ENCODE results near the gene PLOD3. TPM values are rescaled to one million over a fixed set of nuclear protein-coding genes. Genes with fewer than 3 reads are reported as not detected.

The PLOD3 gene
- total and polyA plus RNA-seq, 2 experiments from 2014 or later: 149 to 189 TPM

DNA sequence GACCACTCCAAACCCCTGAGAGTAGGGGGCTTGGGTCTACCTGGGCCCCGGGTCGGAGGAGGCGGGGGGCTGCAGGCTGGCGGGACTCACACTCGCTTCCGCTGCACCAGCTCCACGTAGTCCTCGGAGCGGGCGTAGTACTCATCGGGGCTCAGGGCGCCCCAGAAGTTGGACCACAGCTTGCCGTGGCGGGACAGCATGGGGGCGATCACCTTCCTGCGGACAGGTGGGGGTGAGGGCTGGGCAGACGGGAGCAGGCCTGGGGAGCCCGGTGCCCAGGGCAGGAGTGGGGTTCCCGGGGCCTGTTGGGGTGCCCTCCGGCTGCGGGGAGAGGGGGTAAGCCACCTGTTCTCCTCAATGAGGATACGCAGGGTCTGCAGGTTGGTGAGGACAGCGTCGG lies 5.9 kb downstream of the PLOD3 start:
- peaks cover 13% of the 10 kb centered on the region for H3K4me1 ChIP-seq (ENCODE audit: insufficient read depth)
- no peak overlapping the region for H3K4me2 ChIP-seq (ENCODE audit: unreplicated experiment)
- no peaks in the 10 kb centered on the region for H3K9me2 ChIP-seq (ENCODE audit: insufficient read depth)
- in situ Hi-C loops (cut with MboI): no loop called here
- TF ChIP-seq EZH2 (IDR thresholded peaks at IDR 0.05; ENCODE audit: insufficient read depth, poor library complexity, severe bottlenecking) (no peak), EZH2phosphoT487 (IDR thresholded peaks at IDR 0.05; ENCODE audit: insufficient read depth, low read depth) (no peak)
- H2AFZ ChIP-seq: no peak overlapping the region
- no peak overlapping the region for H3K27ac ChIP-seq
- no peaks in the 10 kb centered on the region for H3F3A ChIP-seq (ENCODE audit: insufficient read depth)
- H3K79me2 ChIP-seq (ENCODE audit: insufficient read depth): peaks cover 29% of the 10 kb centered on the region
- DNase-seq: no peak
- no peaks in the 10 kb centered on the region for H3K9me3 ChIP-seq (ENCODE audit: low read depth)
- H3K36me3 ChIP-seq (ENCODE audit: low read depth): peaks cover 18% of the 10 kb centered on the region; the same call in 1 of the 2 replicates
- no peaks in the 10 kb centered on the region for H4K20me1 ChIP-seq (ENCODE audit: insufficient read depth)
- no peak overlapping the region for H3K9ac ChIP-seq
- WGBS, 2 experiments (ENCODE audit: low coverage in 1 of 2, low lambda C conversion rate in 2 of 2, missing lambda C conversion rate in 2 of 2): 92 to 94% methylated on average over 13 to 24 of the region's 24 CpGs
- no peak overlapping the region for H3K4me3 ChIP-seq
- H3K27me3 ChIP-seq (replicated peaks; ENCODE audit: insufficient read depth): no peaks in the 10 kb centered on the region

- peaks cover 16% of the 10 kb centered on the region for H3K79me2 ChIP-seq (ENCODE audit: insufficient read depth)
- no peak overlapping the region for H3K4me3 ChIP-seq
- DNase-seq: no peak
- no peak overlapping the region for H3K27ac ChIP-seq
- H3K4me2 ChIP-seq (ENCODE audit: unreplicated experiment): no peak overlapping the region
- H3F3A ChIP-seq (ENCODE audit: insufficient read depth): peaks cover 4% of the 10 kb centered on the region; the same call in 1 of the 2 replicates
- 93 to 99% methylated on average over 13 to 19 of the region's 19 CpGs for WGBS, 2 experiments (ENCODE audit: low coverage in 1 of 2, low lambda C conversion rate in 2 of 2, missing lambda C conversion rate in 2 of 2)
- no peaks in the 10 kb centered on the region for H3K27me3 ChIP-seq (replicated peaks; ENCODE audit: insufficient read depth)
- no peaks in the 10 kb centered on the region for H3K9me3 ChIP-seq (ENCODE audit: low read depth)
- no peak overlapping the region for H3K9ac ChIP-seq
- in situ Hi-C loops (cut with MboI): no loop called here
- H3K36me3 ChIP-seq (ENCODE audit: low read depth): peaks cover 11% of the 10 kb centered on the region; the same call in 1 of the 2 replicates
- peaks cover 4% of the 10 kb centered on the region; the same call in 1 of the 2 replicates for H3K4me1 ChIP-seq (ENCODE audit: insufficient read depth)
- no peak overlapping the region for H2AFZ ChIP-seq
- H4K20me1 ChIP-seq (ENCODE audit: insufficient read depth): no peaks in the 10 kb centered on the region
- TF ChIP-seq EZH2 (IDR thresholded peaks at IDR 0.05; ENCODE audit: insufficient read depth, poor library complexity, severe bottlenecking): no peak
- TF ChIP-seq EZH2phosphoT487 (IDR thresholded peaks at IDR 0.05; ENCODE audit: insufficient read depth, low read depth): no peak
- H3K9me2 ChIP-seq (ENCODE audit: insufficient read depth): no peaks in the 10 kb centered on the region
These were observed 7.2 kb downstream of the PLOD3 start for GRCh38 chr7:101210143-101210542.

DNA sequence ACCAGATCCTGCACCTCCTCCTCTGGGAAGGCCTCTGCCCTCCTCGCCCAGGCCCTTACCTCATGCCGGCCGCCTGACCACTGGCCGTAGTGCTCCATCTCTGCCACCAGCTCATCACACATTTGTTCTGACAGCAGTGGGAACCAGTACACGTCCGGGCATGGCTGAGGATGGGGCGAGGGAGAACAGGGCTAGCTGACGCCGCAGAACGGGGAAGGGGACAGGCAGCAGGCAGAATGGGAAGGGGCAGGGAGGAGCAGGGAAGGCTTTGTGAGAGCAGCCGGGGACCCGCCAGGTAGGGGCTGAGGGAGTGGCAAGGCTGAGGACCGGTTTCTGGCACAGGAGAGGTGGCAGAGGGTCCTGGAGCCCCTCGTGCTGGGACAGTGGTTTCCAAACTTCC lies 8.6 kb downstream of the PLOD3 start:
- H3K4me2 ChIP-seq (ENCODE audit: unreplicated experiment): no peak overlapping the region
- peaks cover 6% of the 10 kb centered on the region; the same call in 1 of the 2 replicates for H3F3A ChIP-seq (ENCODE audit: insufficient read depth)
- no peak for DNase-seq
- no peaks in the 10 kb centered on the region for H3K4me1 ChIP-seq (ENCODE audit: insufficient read depth)
- H3K36me3 ChIP-seq (ENCODE audit: low read depth): peaks cover 4% of the 10 kb centered on the region; the same call in 1 of the 2 replicates
- H3K9me3 ChIP-seq (ENCODE audit: low read depth): no peaks in the 10 kb centered on the region
- 93 to 94% methylated on average over 14 of the region's 14 CpGs for WGBS, 2 experiments (ENCODE audit: low coverage in 1 of 2, low lambda C conversion rate in 2 of 2, missing lambda C conversion rate in 2 of 2)
- no peak overlapping the region for H3K9ac ChIP-seq
- no peaks in the 10 kb centered on the region for H3K9me2 ChIP-seq (ENCODE audit: insufficient read depth)
- no peaks in the 10 kb centered on the region for H3K27me3 ChIP-seq (replicated peaks; ENCODE audit: insufficient read depth)
- H3K79me2 ChIP-seq (ENCODE audit: insufficient read depth): peaks cover 2% of the 10 kb centered on the region
- TF ChIP-seq EZH2 (IDR thresholded peaks at IDR 0.05; ENCODE audit: insufficient read depth, poor library complexity, severe bottlenecking): no peak
- TF ChIP-seq EZH2phosphoT487 (IDR thresholded peaks at IDR 0.05; ENCODE audit: insufficient read depth, low read depth): no peak
- no peak overlapping the region for H2AFZ ChIP-seq
- no peak overlapping the region for H3K4me3 ChIP-seq
- no peak overlapping the region for H3K27ac ChIP-seq
- no peaks in the 10 kb centered on the region for H4K20me1 ChIP-seq (ENCODE audit: insufficient read depth)
- in situ Hi-C loops (cut with MboI): no loop called here

- H3K4me2 ChIP-seq (ENCODE audit: unreplicated experiment): no peak overlapping the region
- no peaks in the 10 kb centered on the region for H3K9me3 ChIP-seq (ENCODE audit: low read depth)
- DNase-seq: no peak
- no peaks in the 10 kb centered on the region for H3K79me2 ChIP-seq (ENCODE audit: insufficient read depth)
- H3K4me1 ChIP-seq (ENCODE audit: insufficient read depth): no peaks in the 10 kb centered on the region
- H3K9me2 ChIP-seq (ENCODE audit: insufficient read depth): no peaks in the 10 kb centered on the region
- H4K20me1 ChIP-seq (ENCODE audit: insufficient read depth): no peaks in the 10 kb centered on the region
- H3F3A ChIP-seq (ENCODE audit: insufficient read depth): peaks cover 6% of the 10 kb centered on the region; the same call in 1 of the 2 replicates
- no peak overlapping the region for H2AFZ ChIP-seq
- no peak overlapping the region for H3K27ac ChIP-seq
- in situ Hi-C loops (cut with MboI): no loop called here
- TF ChIP-seq EZH2 (IDR thresholded peaks at IDR 0.05; ENCODE audit: insufficient read depth, poor library complexity, severe bottlenecking) (no peak), EZH2phosphoT487 (IDR thresholded peaks at IDR 0.05; ENCODE audit: insufficient read depth, low read depth) (no peak)
- 95 to 98% methylated on average over 15 to 16 of the region's 17 CpGs for WGBS, 2 experiments (ENCODE audit: low coverage in 1 of 2, low lambda C conversion rate in 2 of 2, missing lambda C conversion rate in 2 of 2)
- H3K36me3 ChIP-seq (ENCODE audit: low read depth): no peaks in the 10 kb centered on the region; the same call in 1 of the 2 replicates
- no peak overlapping the region for H3K4me3 ChIP-seq
- peaks cover 3% of the 10 kb centered on the region; the same call in 1 of the 2 replicates for H3K27me3 ChIP-seq (replicated peaks; ENCODE audit: insufficient read depth)
- no peak overlapping the region for H3K9ac ChIP-seq
These were observed 9.9 kb downstream of the PLOD3 start for GRCh38 chr7:101207459-101207858.

Data from GM23248 (cell line).